ENCODE data around the gene CDKN2AIPNL.
"Not testable (repeated sequence)": the region's sequence is repeated elsewhere in the genome, so short reads cannot be mapped to it uniquely, and the experiment has no call there.

The CDKN2AIPNL gene

DNA sequence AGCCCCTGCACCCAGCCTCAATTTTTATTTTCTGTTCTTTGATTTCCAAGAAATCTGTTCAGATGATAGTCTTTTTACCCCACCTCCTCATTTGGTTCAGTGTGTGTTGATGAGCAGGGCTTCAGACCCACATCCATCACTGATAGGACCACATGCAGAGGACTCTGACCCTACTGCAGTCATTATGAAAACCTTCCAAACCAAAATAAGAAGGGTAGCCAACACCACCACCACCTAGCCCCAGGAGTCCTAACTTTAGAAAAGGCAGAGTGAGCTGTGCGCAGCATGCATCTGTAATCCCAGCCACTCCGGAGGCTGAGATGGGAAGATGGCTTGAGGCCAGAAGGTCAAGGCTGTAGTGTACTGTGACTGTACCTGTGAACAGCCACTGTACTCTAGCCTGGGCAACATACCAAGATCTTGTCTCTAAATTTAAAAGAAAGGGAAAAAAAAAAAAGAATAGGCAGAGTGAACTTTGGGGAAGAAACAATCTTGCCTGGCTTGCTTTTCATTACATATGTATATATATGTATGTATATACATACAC is 13.0 kb downstream of the CDKN2AIPNL start:
- Histone ChIP-seq H3K27ac (ENCODE audit: low read depth, low read length, severe bottlenecking) (no peak overlapping the region), H3K4me3 (ENCODE audit: extremely low read depth, insufficient read depth, low read length, poor library complexity, severe bottlenecking) (no peak overlapping the region), H3K4me1 (ENCODE audit: control insufficient read depth, insufficient read depth, low read length, poor library complexity, severe bottlenecking) (no peaks in the 10 kb centered on the region), H3K36me3 (ENCODE audit: control insufficient read depth, insufficient read depth, low read length) (peaks cover 61% of the 10 kb centered on the region), H3K9me3 (ENCODE audit: control insufficient read depth, low read length) (no peaks in the 10 kb centered on the region)
- WGBS, 2 experiments (ENCODE audit: insufficient coverage in 2 of 2): 93 to 94% methylated on average over 2 of the region's 2 CpGs

DNA sequence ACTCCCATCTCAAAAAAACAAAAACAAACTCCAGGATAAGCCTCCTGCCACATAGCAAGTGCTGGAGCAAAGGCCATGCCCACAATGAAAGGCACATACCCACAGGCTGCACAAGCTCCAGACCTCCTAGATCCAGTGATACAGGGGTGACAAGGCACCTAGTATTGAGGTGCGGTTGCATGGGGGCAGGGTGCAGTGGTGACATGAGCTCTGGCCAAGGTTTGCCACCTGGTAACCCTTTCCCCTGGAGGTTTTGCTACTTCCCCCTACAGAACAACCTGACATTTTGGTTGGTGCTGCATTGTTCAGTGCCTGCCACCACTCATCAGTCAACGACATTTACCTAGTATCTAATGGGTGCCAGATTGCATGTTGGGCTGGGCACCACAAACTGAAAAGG is 14.5 kb downstream of the CDKN2AIPNL start:
- WGBS, 2 experiments (ENCODE audit: insufficient coverage in 2 of 2): 93 to 100% methylated on average over 1 to 2 of the region's 2 CpGs
- Histone ChIP-seq H3K4me3 (ENCODE audit: extremely low read depth, insufficient read depth, low read length, poor library complexity, severe bottlenecking) (no peak overlapping the region), H3K4me1 (ENCODE audit: control insufficient read depth, insufficient read depth, low read length, poor library complexity, severe bottlenecking) (no peaks in the 10 kb centered on the region), H3K36me3 (ENCODE audit: control insufficient read depth, insufficient read depth, low read length) (peaks cover 70% of the 10 kb centered on the region), H3K27ac (ENCODE audit: low read depth, low read length, severe bottlenecking) (no peak overlapping the region), H3K9me3 (ENCODE audit: control insufficient read depth, low read length) (no peaks in the 10 kb centered on the region)

DNA sequence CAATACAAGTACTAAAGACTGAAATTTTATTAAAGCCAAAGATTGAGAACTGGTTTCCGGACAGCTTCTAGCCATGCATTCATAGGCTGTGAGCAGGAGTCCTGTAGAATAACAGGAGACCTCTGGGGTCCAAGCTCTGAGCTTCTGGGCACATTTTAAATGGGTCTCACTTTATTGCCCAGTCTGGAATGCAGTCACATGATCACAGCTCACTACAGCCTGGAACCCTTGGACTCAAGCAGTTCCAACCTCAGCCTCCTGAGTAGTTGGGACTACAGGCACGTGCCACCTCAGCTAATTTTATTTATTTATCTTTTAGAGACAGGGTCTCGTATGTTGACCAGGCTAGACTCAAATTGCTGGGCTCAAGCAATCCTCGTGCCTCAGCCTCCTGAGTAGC is 15.4 kb downstream of the CDKN2AIPNL start:
- Histone ChIP-seq H3K9me3 (ENCODE audit: control insufficient read depth, low read length) (no peaks in the 10 kb centered on the region), H3K4me1 (ENCODE audit: control insufficient read depth, insufficient read depth, low read length, poor library complexity, severe bottlenecking) (no peaks in the 10 kb centered on the region), H3K36me3 (ENCODE audit: control insufficient read depth, insufficient read depth, low read length) (peaks cover 72% of the 10 kb centered on the region), H3K27ac (ENCODE audit: low read depth, low read length, severe bottlenecking) (no peak overlapping the region), H3K4me3 (ENCODE audit: extremely low read depth, insufficient read depth, low read length, poor library complexity, severe bottlenecking) (no peak overlapping the region)
- WGBS, 2 experiments (ENCODE audit: insufficient coverage in 2 of 2): 94 to 98% methylated on average over 3 to 4 of the region's 4 CpGs

DNA sequence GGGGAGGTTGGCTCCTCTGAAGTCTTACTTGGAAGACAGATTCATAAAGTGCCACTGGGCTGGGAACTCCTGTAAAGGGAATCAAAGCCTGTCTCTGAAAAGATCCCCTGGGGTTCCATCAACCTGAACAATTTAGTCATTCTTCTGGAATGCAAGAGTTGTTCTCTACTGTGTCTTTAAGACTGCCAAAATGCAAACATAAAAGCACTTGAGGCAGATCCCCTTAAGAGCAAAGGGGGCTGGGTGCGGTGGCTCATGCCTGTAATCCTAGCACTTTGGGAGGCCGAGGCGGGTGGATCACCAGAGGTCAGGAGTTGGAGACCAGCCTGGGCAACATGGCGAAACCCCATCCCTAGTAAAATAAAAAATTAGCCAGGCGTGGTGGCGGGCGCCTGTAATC is 16.7 kb downstream of the CDKN2AIPNL start:
- 69 to 75% methylated on average over 6 to 7 of the region's 7 CpGs for WGBS, 2 experiments (ENCODE audit: insufficient coverage in 2 of 2)
- no peaks in the 10 kb centered on the region for H3K4me1 ChIP-seq (ENCODE audit: control insufficient read depth, insufficient read depth, low read length, poor library complexity, severe bottlenecking)
- H3K9me3 ChIP-seq (ENCODE audit: control insufficient read depth, low read length): no peaks in the 10 kb centered on the region
- peaks cover 81% of the 10 kb centered on the region for H3K36me3 ChIP-seq (ENCODE audit: control insufficient read depth, insufficient read depth, low read length)
- H3K27ac ChIP-seq (ENCODE audit: low read depth, low read length, severe bottlenecking): no peak overlapping the region
- no peak overlapping the region for H3K4me3 ChIP-seq (ENCODE audit: extremely low read depth, insufficient read depth, low read length, poor library complexity, severe bottlenecking)

DNA sequence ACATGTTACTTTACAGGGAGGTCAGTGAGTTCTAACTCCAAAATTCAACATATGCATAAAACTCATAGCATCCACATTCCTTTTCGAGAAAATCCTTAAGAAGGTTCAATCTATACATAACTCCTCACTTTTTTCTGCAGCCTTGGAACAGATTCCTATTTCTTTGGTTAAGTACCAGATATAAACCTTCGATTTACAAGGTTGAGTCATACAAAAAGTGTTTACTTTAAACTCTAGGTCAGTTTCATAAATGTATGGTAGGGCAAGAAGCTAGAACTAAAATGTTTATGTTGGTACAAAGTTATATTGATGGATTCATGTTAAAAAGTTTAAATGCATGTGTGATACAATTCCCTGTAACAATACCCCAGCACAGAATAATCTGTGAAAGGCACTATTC is 19.4 kb downstream of the CDKN2AIPNL start:
- Histone ChIP-seq H3K4me3 (ENCODE audit: extremely low read depth, insufficient read depth, low read length, poor library complexity, severe bottlenecking) (no peak overlapping the region), H3K36me3 (ENCODE audit: control insufficient read depth, insufficient read depth, low read length) (peaks cover 83% of the 10 kb centered on the region), H3K9me3 (ENCODE audit: control insufficient read depth, low read length) (no peaks in the 10 kb centered on the region), H3K4me1 (ENCODE audit: control insufficient read depth, insufficient read depth, low read length, poor library complexity, severe bottlenecking) (no peaks in the 10 kb centered on the region), H3K27ac (ENCODE audit: low read depth, low read length, severe bottlenecking) (no peak overlapping the region)
- WGBS, 2 experiments (ENCODE audit: insufficient coverage in 2 of 2): 83 to 100% methylated on average over 1 to 2 of the region's 2 CpGs

DNA sequence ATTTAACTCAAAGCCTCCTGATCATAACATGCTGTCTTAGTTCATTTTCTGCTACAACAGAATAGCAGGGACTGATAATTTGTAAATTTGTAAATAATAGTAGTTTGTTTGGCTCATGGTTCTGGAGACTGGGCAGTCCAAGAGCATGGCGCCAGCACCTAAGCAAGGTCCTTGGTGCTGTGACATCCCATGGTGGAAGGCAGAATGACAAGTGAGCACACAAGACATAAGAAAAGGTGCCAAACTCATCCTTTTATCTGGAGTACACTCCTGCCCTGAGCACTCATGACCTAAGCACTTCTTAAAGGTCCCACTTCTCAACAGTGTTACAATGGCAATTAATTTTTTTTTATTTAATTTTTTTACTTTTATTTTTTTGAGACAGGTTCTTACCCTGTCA is 24.2 kb downstream of the CDKN2AIPNL start:
- Histone ChIP-seq H3K9me3 (ENCODE audit: control insufficient read depth, low read length) (no peaks in the 10 kb centered on the region), H3K4me3 (ENCODE audit: extremely low read depth, insufficient read depth, low read length, poor library complexity, severe bottlenecking) (no peak overlapping the region), H3K36me3 (ENCODE audit: control insufficient read depth, insufficient read depth, low read length) (peaks cover 86% of the 10 kb centered on the region), H3K27ac (ENCODE audit: low read depth, low read length, severe bottlenecking) (no peak overlapping the region), H3K4me1 (ENCODE audit: control insufficient read depth, insufficient read depth, low read length, poor library complexity, severe bottlenecking) (no peaks in the 10 kb centered on the region)
- WGBS, 2 experiments (ENCODE audit: insufficient coverage in 2 of 2): 100% methylated on average over 1 of the region's 1 CpG; no CpG with 5 or more reads in 1 of the 2 experiments

DNA sequence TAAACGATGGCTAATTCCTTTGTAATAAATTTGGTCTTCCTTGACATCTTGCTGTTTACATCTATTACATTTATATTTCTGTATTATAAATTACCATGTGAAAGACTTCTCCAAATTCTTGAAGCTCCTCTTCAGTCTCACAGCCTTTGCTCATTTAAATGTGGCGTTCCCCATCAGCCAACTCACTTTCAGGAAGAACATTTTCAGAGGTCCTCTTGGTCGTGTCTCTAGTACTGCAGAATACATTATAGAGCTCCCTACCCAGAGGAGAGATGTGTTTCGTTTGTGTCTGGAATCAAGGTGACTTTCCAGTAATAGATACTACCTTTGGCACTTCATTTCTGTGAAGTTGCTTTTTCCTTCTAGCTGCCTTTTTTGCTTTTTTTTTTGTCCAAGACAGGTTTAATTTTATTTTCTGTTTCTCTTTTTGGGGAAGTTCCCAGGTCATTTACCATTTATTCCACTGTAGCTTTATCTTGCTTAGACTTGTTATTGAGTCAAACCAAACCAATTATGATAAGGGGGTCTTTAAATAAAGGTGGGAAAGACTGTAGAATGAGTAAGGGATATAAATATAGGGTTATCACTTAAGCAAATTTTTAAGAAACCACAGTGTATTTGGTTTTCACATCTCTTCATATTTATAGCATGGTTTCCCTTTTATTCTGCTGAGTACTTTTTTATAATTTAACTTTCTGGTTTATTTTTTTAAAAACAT is 27.5 kb downstream of the CDKN2AIPNL start:
- H3K27ac ChIP-seq (ENCODE audit: low read depth, low read length, severe bottlenecking): no peak overlapping the region
- H3K4me1 ChIP-seq (ENCODE audit: control insufficient read depth, insufficient read depth, low read length, poor library complexity, severe bottlenecking): no peaks in the 10 kb centered on the region
- peaks cover 95% of the 10 kb centered on the region for H3K36me3 ChIP-seq (ENCODE audit: control insufficient read depth, insufficient read depth, low read length)
- no peak overlapping the region for H3K4me3 ChIP-seq (ENCODE audit: extremely low read depth, insufficient read depth, low read length, poor library complexity, severe bottlenecking)
- H3K9me3 ChIP-seq (ENCODE audit: control insufficient read depth, low read length): no peaks in the 10 kb centered on the region
- 95 to 100% methylated on average over 1 to 3 of the region's 4 CpGs for WGBS, 2 experiments (ENCODE audit: insufficient coverage in 2 of 2)

DNA sequence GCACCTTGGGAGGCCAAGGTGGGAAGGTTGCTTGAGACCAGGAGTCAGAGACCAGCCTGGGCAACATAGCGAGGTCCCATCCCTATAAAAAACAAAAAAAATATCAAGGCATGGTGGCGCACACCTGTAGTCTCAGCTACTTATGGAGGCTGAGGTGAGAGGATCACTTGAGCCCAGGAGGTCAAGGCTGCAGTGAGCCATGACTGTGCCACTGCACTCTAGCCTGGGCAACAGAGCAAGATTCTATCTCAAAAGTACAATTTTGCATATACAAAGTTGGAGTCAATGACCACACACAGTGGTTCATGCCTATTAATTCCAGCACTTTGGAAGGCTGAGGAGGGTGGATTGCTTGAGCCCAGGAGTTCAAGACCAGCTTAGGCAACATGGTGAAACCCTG is 29.5 kb downstream of the CDKN2AIPNL start:
- 100% methylated on average over 1 of the region's 2 CpGs for WGBS, 2 experiments (ENCODE audit: insufficient coverage in 2 of 2)
- H3K36me3 ChIP-seq (ENCODE audit: control insufficient read depth, insufficient read depth, low read length): peaks cover 96% of the 10 kb centered on the region
- H3K4me3 ChIP-seq (ENCODE audit: extremely low read depth, insufficient read depth, low read length, poor library complexity, severe bottlenecking); H3K4me1 ChIP-seq (ENCODE audit: control insufficient read depth, insufficient read depth, low read length, poor library complexity, severe bottlenecking); H3K9me3 ChIP-seq (ENCODE audit: control insufficient read depth, low read length); H3K27ac ChIP-seq (ENCODE audit: low read depth, low read length, severe bottlenecking): not testable (repeated sequence)

DNA sequence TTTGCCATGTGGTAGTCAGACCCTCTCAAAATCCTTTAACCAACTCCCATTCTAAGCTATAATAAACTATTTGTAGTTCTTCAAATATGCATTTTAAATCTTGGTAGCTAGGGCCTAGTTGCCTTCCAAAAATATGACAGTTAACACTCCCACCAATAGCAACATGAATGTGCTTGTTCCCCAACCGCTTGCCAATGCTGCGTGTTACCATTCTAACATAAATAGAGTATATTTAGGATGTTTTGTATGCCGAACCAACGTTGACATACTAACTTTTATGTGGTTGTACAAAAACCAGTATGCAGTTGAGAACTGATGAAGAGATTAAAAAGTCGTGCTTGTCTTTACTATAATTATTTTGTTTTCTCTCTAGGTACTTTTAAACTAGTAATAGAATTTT is 31.3 kb downstream of the CDKN2AIPNL start:
- Histone ChIP-seq H3K4me3 (ENCODE audit: extremely low read depth, insufficient read depth, low read length, poor library complexity, severe bottlenecking) (no peak overlapping the region), H3K9me3 (ENCODE audit: control insufficient read depth, low read length) (no peaks in the 10 kb centered on the region), H3K36me3 (ENCODE audit: control insufficient read depth, insufficient read depth, low read length) (peaks cover 93% of the 10 kb centered on the region), H3K4me1 (ENCODE audit: control insufficient read depth, insufficient read depth, low read length, poor library complexity, severe bottlenecking) (no peaks in the 10 kb centered on the region), H3K27ac (ENCODE audit: low read depth, low read length, severe bottlenecking) (no peak overlapping the region)
- WGBS, 2 experiments (ENCODE audit: insufficient coverage in 2 of 2): 90% methylated on average over 2 of the region's 5 CpGs; no CpG with 5 or more reads in 1 of the 2 experiments

DNA sequence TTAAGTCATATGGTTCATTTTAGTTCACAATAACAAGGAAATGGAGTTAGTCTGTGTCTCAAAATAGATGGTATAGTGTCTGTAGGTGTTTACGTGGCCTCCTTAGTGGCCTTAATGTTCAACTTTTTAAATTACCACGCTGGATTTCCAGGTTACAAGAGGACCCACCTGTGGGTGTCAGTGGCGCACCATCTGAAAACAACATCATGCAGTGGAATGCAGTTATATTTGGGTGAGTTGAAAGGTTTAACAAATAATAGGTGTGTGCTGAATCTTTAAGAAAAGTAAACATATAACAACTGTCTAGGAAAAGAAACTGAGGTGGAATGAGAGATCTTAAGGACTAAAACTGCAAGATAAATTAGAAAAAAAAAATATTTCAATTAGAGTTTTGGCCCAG is 37.4 kb downstream of the CDKN2AIPNL start:
- no peak overlapping the region for H3K27ac ChIP-seq (ENCODE audit: low read depth, low read length, severe bottlenecking)
- H3K9me3 ChIP-seq (ENCODE audit: control insufficient read depth, low read length): no peaks in the 10 kb centered on the region
- no peaks in the 10 kb centered on the region for H3K4me1 ChIP-seq (ENCODE audit: control insufficient read depth, insufficient read depth, low read length, poor library complexity, severe bottlenecking)
- H3K36me3 ChIP-seq (ENCODE audit: control insufficient read depth, insufficient read depth, low read length): peaks cover 49% of the 10 kb centered on the region
- H3K4me3 ChIP-seq (ENCODE audit: extremely low read depth, insufficient read depth, low read length, poor library complexity, severe bottlenecking): no peak overlapping the region
- 80 to 90% methylated on average over 2 to 3 of the region's 3 CpGs for WGBS, 2 experiments (ENCODE audit: insufficient coverage in 2 of 2)

DNA sequence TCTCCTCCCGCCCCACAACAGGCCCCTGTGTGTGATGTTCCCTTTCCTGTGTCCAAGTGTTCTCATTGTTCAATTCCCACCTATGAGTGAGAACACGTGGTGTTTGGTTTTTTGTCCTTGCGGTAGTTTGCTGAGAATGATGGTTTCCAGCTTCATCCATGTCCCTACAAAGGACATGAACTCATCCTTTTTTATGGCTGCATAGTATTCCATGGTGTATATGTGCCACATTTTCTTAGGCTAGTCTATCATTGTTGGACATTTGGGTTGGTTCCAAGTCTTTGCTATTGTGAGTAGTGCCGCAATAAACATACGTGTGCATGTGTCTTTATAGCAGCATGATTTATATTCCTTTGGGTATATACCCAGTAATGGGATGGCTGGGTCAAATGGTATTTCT is 38.0 kb downstream of the CDKN2AIPNL start:
- H3K36me3 ChIP-seq (ENCODE audit: control insufficient read depth, insufficient read depth, low read length): peaks cover 43% of the 10 kb centered on the region
- not testable (repeated sequence) for H3K4me3 ChIP-seq (ENCODE audit: extremely low read depth, insufficient read depth, low read length, poor library complexity, severe bottlenecking); H3K4me1 ChIP-seq (ENCODE audit: control insufficient read depth, insufficient read depth, low read length, poor library complexity, severe bottlenecking); H3K27ac ChIP-seq (ENCODE audit: low read depth, low read length, severe bottlenecking); H3K9me3 ChIP-seq (ENCODE audit: control insufficient read depth, low read length)
- 100% methylated on average over 1 of the region's 5 CpGs; no CpG with 5 or more reads in 1 of the 2 experiments for WGBS, 2 experiments (ENCODE audit: insufficient coverage in 2 of 2)
